OCI-LY1 (cell line): ENCODE measurements around the gene NMRK1.

Source experiments
- H2AFZ ChIP-seq: fragments of 200-600 bp; sonication (generic), shearing (Covaris generic); 2 replicates; pipeline ENCODE4 v1.6.0; 2014; ENCODE audit warnings: antibody characterized with exemption, mild to moderate bottlenecking, low read length
- H3F3A ChIP-seq: fragments of 200-600 bp; sonication (generic), shearing (Covaris generic); 2 replicates; pipeline ENCODE4 v1.6.0; 2014; ENCODE audit warnings: mild to moderate bottlenecking, antibody characterized with exemption, low read length, moderate library complexity; ENCODE audit not compliant: insufficient read depth
- H3K27ac ChIP-seq: fragments of 200-600 bp; sonication (generic); 2 replicates; pipeline ENCODE4 v1.5.1; 2014; ENCODE audit warnings: low read length, mixed run types, mild to moderate bottlenecking, low read depth; ENCODE audit not compliant: poor library complexity, severe bottlenecking
- H3K27me3 ChIP-seq: fragments of 200-600 bp; sonication (generic); 2 replicates; pipeline ENCODE4 v1.6.0; 2014; ENCODE audit warnings: antibody characterized with exemption, mild to moderate bottlenecking, low read length, moderate library complexity; ENCODE audit not compliant: insufficient read depth
- H3K36me3 ChIP-seq: fragments of 200-600 bp; sonication (generic); 2 replicates; pipeline ENCODE4 v1.6.1; 2014; ENCODE audit warnings: mild to moderate bottlenecking, antibody characterized with exemption, low read length, moderate library complexity, mixed read lengths; ENCODE audit not compliant: insufficient read depth
- H3K4me1 ChIP-seq: fragments of 200-600 bp; sonication (generic); 2 replicates; pipeline ENCODE4 v1.5.1; 2014; ENCODE audit warnings: mild to moderate bottlenecking, low read length, moderate library complexity; ENCODE audit not compliant: insufficient read depth, severe bottlenecking
- H3K4me2 ChIP-seq: fragments of 200-600 bp; sonication (generic), shearing (Covaris generic); 2 replicates; pipeline ENCODE4 v1.6.1; 2014; ENCODE audit warnings: low read length
- H3K4me3 ChIP-seq: fragments of 200-600 bp; sonication (generic); 2 replicates; pipeline ENCODE4 v1.5.1; 2014; ENCODE audit warnings: low read length, low read depth, mild to moderate bottlenecking, mixed read lengths; ENCODE audit not compliant: poor library complexity, severe bottlenecking
- H3K79me2 ChIP-seq: fragments of 200-600 bp; shearing (Covaris generic); 2 replicates; pipeline ENCODE4 v1.6.1; 2016; ENCODE audit warnings: mixed run types, low read length, mixed read lengths; ENCODE audit not compliant: insufficient read depth
- H3K9ac ChIP-seq: fragments of 200-600 bp; sonication (generic), shearing (Covaris generic); 2 replicates; pipeline ENCODE4 v1.6.1; 2014; ENCODE audit warnings: mild to moderate bottlenecking, low read length, mixed read lengths
- H3K9me2 ChIP-seq: fragments of 200-600 bp; sonication (generic), shearing (Covaris generic); 2 replicates; pipeline ENCODE4 v1.6.1; 2014; ENCODE audit warnings: low read depth, mild to moderate bottlenecking, low read length, mixed read lengths
- H3K9me3 ChIP-seq: fragments of 200-600 bp; shearing (Covaris generic); 2 replicates; pipeline ENCODE4 v1.6.1; 2014; ENCODE audit warnings: low read length, mixed read lengths
- H4K20me1 ChIP-seq: fragments of 200-600 bp; sonication (generic), shearing (Covaris generic); 2 replicates; pipeline ENCODE4 v1.6.0; 2016; ENCODE audit warnings: mild to moderate bottlenecking, low read length; ENCODE audit not compliant: insufficient read depth
- EZH2 ChIP-seq: fragments of 200-600 bp; sonication (generic), shearing (Covaris generic); IDR thresholded peaks from 2 replicates; pipeline ENCODE4 v1.8.0; 2017; ENCODE audit warnings: borderline replicate concordance, mixed run types, mild to moderate bottlenecking, antibody characterized with exemption, low read length, moderate library complexity, mixed read lengths
- TF ChIP-seq, protein P1 (sequence below): fragments of 200-600 bp; sonication (generic), shearing (Covaris generic); IDR thresholded peaks from 2 replicates; pipeline ENCODE4 v1.5.1; 2017; ENCODE audit warnings: mild to moderate bottlenecking, antibody characterized with exemption, low read length, moderate library complexity, mixed read lengths

NMRK1 gene

DNA sequence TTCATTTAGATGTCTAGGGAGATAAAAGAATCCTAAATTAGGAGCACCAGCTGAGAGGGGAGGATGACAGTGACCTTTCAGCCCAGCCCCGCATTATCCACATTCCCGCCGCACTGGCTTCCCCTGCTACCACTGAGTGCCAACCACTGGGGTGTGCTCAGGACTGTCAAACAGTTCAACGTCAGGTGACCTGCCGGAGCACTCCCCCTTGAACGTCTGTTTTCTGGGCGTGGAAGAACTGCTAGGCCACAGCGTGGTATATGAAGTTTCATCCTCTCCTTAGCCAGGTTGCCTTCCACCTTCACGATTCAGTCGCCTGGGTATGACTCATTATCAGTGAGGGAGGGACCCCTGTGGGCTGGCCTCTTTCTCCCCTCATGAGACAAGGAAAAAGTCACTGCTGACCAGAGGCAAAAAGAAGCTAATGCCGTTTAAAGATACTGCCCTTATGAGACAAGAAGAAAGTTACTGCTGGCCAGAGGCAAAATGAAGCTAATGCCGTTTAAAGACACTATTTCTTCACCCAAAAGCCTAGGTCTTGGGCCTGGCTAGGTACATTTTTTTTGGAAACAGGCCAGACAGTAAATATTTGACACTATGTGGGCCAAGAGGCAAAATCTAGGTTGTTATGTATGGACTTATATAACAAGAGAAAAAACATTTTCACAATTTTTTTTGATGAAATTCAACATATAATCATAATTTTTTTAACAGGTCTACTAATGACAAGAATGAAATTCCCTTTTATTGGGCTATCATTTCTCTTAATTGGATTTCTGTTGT lies 4.6 kb downstream of the NMRK1 start:
- no peak overlapping the region for H3K4me3 ChIP-seq

DNA sequence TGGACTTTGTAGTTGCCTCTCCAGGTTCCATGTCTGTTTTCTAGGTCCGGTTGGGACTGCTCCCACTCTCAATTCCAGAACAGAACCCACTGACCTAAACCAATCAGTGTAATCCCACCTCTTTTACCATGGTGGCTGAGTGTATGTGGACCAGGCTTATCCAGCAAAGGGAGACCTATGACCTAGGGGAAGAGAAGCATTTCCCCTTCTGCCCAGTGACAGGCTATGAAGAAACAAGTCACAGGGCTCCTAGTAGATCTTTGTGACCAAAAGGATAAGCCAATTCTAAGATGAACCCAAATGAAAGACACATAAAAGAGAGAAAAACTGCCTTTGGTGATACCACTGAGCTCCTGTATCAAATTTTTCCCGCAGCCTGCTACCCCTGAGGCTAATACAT lies 6.3 kb downstream of the NMRK1 start:
- H4K20me1 ChIP-seq = no peaks in the 10 kb centered on the region

More for the DNA sequence above, 4.6 kb downstream of the NMRK1 start:
- TF ChIP-seq, protein P1, sequence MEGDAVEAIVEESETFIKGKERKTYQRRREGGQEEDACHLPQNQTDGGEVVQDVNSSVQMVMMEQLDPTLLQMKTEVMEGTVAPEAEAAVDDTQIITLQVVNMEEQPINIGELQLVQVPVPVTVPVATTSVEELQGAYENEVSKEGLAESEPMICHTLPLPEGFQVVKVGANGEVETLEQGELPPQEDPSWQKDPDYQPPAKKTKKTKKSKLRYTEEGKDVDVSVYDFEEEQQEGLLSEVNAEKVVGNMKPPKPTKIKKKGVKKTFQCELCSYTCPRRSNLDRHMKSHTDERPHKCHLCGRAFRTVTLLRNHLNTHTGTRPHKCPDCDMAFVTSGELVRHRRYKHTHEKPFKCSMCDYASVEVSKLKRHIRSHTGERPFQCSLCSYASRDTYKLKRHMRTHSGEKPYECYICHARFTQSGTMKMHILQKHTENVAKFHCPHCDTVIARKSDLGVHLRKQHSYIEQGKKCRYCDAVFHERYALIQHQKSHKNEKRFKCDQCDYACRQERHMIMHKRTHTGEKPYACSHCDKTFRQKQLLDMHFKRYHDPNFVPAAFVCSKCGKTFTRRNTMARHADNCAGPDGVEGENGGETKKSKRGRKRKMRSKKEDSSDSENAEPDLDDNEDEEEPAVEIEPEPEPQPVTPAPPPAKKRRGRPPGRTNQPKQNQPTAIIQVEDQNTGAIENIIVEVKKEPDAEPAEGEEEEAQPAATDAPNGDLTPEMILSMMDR = no peak
- no peak for TF ChIP-seq EZH2
- Histone ChIP-seq H3K4me2 (peak overlapping the region; percentile 20; the same call in 1 of the 2 replicates), H3K9me2 (no peaks in the 10 kb centered on the region), H3K27ac (peak overlapping the region; percentile 94), H3K79me2 (peaks cover 8% of the 10 kb centered on the region), H3K36me3 (peaks cover 20% of the 10 kb centered on the region; the same call in 1 of the 2 replicates), H2AFZ (no peak overlapping the region), H3K4me1 (peaks cover 40% of the 10 kb centered on the region), H3K27me3 (no peaks in the 10 kb centered on the region), H3F3A (0 out of 2 replicates have a peak, but pooled peaks cover 5% of the 10 kb centered on the region), H4K20me1 (no peaks in the 10 kb centered on the region), H3K9me3 (no peaks in the 10 kb centered on the region), H3K9ac (peak overlapping the region; percentile 15; the same call in 1 of the 2 replicates)

DNA sequence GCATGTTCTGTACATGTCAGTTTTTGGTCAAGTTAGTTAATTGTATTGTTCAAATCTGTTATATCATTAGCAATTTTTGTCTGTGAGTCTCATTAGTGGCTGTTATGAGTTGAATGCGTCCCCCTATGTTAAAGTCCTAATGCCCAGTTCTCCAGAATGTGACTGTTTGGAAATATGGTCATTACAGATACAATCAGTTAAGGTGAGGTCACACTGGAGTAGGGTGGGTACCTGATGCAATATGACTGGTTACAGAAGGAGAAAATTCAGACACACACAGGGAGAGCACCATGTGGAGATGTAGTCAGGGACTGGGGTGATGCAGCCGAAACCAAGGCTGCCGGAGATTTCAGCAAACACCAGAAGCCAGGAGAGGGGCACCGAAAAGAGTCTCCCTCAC lies 15.1 kb downstream of the NMRK1 start:
- H3K36me3 ChIP-seq = peaks cover 16% of the 10 kb centered on the region; the same call in 1 of the 2 replicates
- no peak overlapping the region for H2AFZ ChIP-seq
- TF ChIP-seq, protein P1 = no peak
- no peaks in the 10 kb centered on the region for H3K4me1 ChIP-seq
- H3K9me3 ChIP-seq = no peaks in the 10 kb centered on the region
- H3K9ac ChIP-seq = no peak overlapping the region
- no peaks in the 10 kb centered on the region for H3K79me2 ChIP-seq
- no peak overlapping the region for H3K4me3 ChIP-seq
- H3K4me2 ChIP-seq = no peak overlapping the region
- H3K9me2 ChIP-seq = no peaks in the 10 kb centered on the region
- H3K27me3 ChIP-seq = no peaks in the 10 kb centered on the region
- H3F3A ChIP-seq = no peaks in the 10 kb centered on the region
- no peaks in the 10 kb centered on the region for H4K20me1 ChIP-seq
- H3K27ac ChIP-seq = no peak overlapping the region

More for the DNA sequence above, 6.3 kb downstream of the NMRK1 start:
- Histone ChIP-seq H3K9me3 (no peaks in the 10 kb centered on the region), H3K4me3 (no peak overlapping the region), H3K27ac (no peak overlapping the region), H2AFZ (no peak overlapping the region), H3F3A (0 out of 2 replicates have a peak, but pooled peaks cover 5% of the 10 kb centered on the region), H3K9me2 (no peaks in the 10 kb centered on the region), H3K79me2 (peaks cover 8% of the 10 kb centered on the region), H3K4me2 (no peak overlapping the region), H3K9ac (no peak overlapping the region), H3K27me3 (no peaks in the 10 kb centered on the region), H3K36me3 (peaks cover 20% of the 10 kb centered on the region; the same call in 1 of the 2 replicates), H3K4me1 (peaks cover 35% of the 10 kb centered on the region)
- no peak for TF ChIP-seq EZH2
- TF ChIP-seq, protein P1 = no peak
